Measurements from ENCODE around the gene SF1. TPM values are rescaled to one million over a fixed set of nuclear protein-coding genes. Genes with fewer than 3 reads are reported as not detected.

SF1 gene
- total and polyA plus RNA-seq, 12 donors: 76.2 to 395 (median 213) TPM

- DNase-seq: peak in 1 of 7 donors; percentile 19
- H3K27me3 ChIP-seq: no peaks in the 10 kb centered on the region
- H3K36me3 ChIP-seq (replicated peaks in 1 of 2): no peaks in the 10 kb centered on the region
- no peaks in the 10 kb centered on the region for H3K9me3 ChIP-seq (replicated peaks in 1 of 3)
- intact Hi-C loops (cut with DNase I): loop anchor here in 1 of 2 donors (5.0 kb wide), 1 partner anchor 37 kb away; no protein-coding TSS in a partner anchor
- H3K4me1 ChIP-seq (replicated peaks in 1 of 2): peaks cover 3 to 6% of the 10 kb centered on the region in 2 donors
- WGBS, 4 donors: 58 to 63% (median 60%) methylated on average over 8 to 9 of the region's 9 CpGs
- H3K4me3 ChIP-seq: no peak overlapping the region
- H3K27ac ChIP-seq: no peak overlapping the region
- TF ChIP-seq POLR2A (IDR thresholded peaks at IDR 0.05) (no peak), CTCF (IDR thresholded peaks at IDR 0.05) (no peak)
These were observed 54.2 kb downstream of the SF1 start for GRCh38 chr11:64723907-64724862.

- DNase-seq: peak; percentile 79 to 90 (median 85)
- TF ChIP-seq POLR2A (IDR thresholded peaks at IDR 0.05) (no peak), CTCF (IDR thresholded peaks at IDR 0.05) (peak; percentile 75 to 96 (median 90))
- Histone ChIP-seq H3K4me1 (replicated peaks in 1 of 2) (peaks cover 3 to 6% of the 10 kb centered on the region in 2 donors), H3K27me3 (peaks cover under 1% of the 10 kb centered on the region), H3K9me3 (replicated peaks in 1 of 3) (no peaks in the 10 kb centered on the region), H3K27ac (peak within 1 kb of the TSS in 2 of 5 donors; percentile 26 to 43), H3K36me3 (replicated peaks in 1 of 2) (no peaks in the 10 kb centered on the region), H3K4me3 (peak within 1 kb of the TSS in 2 of 4 donors; percentile 56 to 70)
- intact Hi-C loops (cut with DNase I): loop anchor here in 1 of 2 donors (5.0 kb wide), 1 partner anchor 36 kb away; no protein-coding TSS in a partner anchor
- 1 to 25% (median 7%) methylated on average over 6 to 66 of the region's 66 CpGs for WGBS, 4 donors
These were observed 55.0 kb downstream of the SF1 start, which contains the start of gene NRXN2 for GRCh38 chr11:64723117-64723906. NRXN2 (minus strand) TSS chr11:64723197; CDS start chr11:64713699, 9,498 bp downstream.

DNA sequence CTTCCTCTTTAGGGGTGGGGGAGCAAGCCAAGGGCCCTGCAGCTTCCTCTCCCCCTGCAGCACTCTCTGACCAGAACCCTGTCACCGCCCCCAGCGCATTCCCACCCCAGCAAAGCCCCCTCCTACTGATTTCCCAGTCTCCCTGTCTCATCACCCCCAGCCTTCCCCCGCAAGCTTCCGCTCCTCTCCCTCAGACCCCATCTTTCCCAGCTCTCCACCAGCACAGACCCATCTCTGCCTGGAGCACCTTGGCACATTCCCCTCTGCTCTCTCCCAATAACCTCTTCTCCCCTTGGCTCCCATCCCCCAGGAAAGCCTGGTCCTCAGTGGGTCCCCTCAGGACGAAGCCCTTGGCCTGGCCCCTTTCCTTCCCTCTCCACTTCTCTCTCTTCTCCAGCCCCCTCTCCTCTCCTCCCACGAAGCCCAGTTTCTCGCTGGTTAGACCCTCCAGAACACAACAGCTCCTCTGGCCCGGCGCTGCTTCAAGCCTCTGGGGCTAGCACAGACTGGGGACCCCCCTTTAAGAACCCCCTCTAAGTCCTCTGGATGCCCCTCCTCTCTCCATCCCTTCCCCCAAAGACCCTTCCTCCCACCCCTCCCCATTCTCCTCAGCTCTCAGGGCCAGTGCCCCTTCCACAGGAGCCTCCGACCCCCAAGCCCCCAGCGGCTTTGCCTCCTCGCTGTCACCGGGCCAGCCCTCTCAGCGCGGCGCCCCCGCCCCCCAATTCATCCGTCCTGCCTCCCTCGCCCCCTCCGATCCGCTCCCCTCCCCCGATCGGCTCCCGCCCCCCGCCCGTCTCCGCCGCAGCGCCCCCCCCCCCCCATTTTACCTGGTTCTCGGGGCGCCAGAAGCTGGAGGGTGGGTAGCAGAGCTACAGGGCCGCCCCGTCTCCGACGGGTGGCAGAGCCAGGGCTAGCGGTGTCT, 55.9 kb downstream of the SF1 start:
- Histone ChIP-seq H3K36me3 (replicated peaks in 1 of 2) (no peaks in the 10 kb centered on the region), H3K27me3 (peaks cover 9% of the 10 kb centered on the region), H3K4me1 (replicated peaks in 1 of 2) (peaks cover 3 to 6% of the 10 kb centered on the region in 2 donors), H3K4me3 (no peak overlapping the region), H3K9me3 (replicated peaks in 1 of 3) (no peaks in the 10 kb centered on the region), H3K27ac (no peak overlapping the region)
- no peak for DNase-seq
- 9 to 27% (median 19%) methylated on average over 10 to 34 of the region's 36 CpGs for WGBS, 4 donors
- intact Hi-C loops (cut with DNase I): loop anchor here in 1 of 2 donors (5.0 kb wide), 1 partner anchor 35 kb away; no protein-coding TSS in a partner anchor
- TF ChIP-seq POLR2A (IDR thresholded peaks at IDR 0.05) (no peak), CTCF (IDR thresholded peaks at IDR 0.05) (no peak)

All from adrenal gland (tissue), 12 donors.